BLaER1 treated with 17β-estradiol and CSF1 and Interleukin-3, amounts not matched to agents 10 nM and 100 nM (cell line): ENCODE measurements around the gene BLVRA.

Source experiments
- H3K27ac ChIP-seq, 11 experiments: shearing (Covaris generic); formaldehyde crosslinking; 2 replicates each; pipeline ENCODE4 v1.8.1; 2022
- H3K27me3 ChIP-seq, 11 experiments: shearing (Covaris generic); formaldehyde crosslinking; 2 replicates each; pipeline ENCODE4 v1.8.1; 2022
- H3K36me3 ChIP-seq, 11 experiments: shearing (Covaris generic); formaldehyde crosslinking; 2 replicates each; pipeline ENCODE4 v1.8.1; 2022
- H3K4me1 ChIP-seq, 10 experiments: shearing (Covaris generic); formaldehyde crosslinking; 2 replicates each; pipeline ENCODE4 v1.8.1; 2022
- H3K4me2 ChIP-seq, 11 experiments: shearing (Covaris generic); formaldehyde crosslinking; 2 replicates each; pipeline ENCODE4 v1.8.1; 2022
- H3K4me3 ChIP-seq, 10 experiments: shearing (Covaris generic); formaldehyde crosslinking; 2 replicates each; pipeline ENCODE4 v1.8.1; 2022
- H3K9ac ChIP-seq, 11 experiments: shearing (Covaris generic); formaldehyde crosslinking; 2 replicates each; pipeline ENCODE4 v1.8.1; 2022
- H3K9me3 ChIP-seq, 11 experiments: shearing (Covaris generic); formaldehyde crosslinking; replicated peaks in 1 of 11; 2 replicates each; pipeline ENCODE4 v1.8.1; 2022
- H4K20me1 ChIP-seq, 11 experiments: shearing (Covaris generic); formaldehyde crosslinking; 2 replicates each; pipeline ENCODE4 v1.8.1; 2022
- Cebpa-rat ChIP-seq, 11 experiments: shearing (Covaris generic); IDR thresholded peaks; 2 replicates each; pipeline ENCODE4 v1.8.1; 2022

Gene BLVRA

GRCh38 chr7:43761938-43762692 lies 3.6 kb downstream of the BLVRA start:
- Histone ChIP-seq H4K20me1 (0 out of 22 replicates have a peak, but pooled peaks cover 0 to 4% (median 0%) of the 10 kb centered on the region in 11 experiments), H3K9ac (no peak overlapping the region), H3K27me3 (peaks cover 12 to 36% (median 32%) of the 10 kb centered on the region in 11 experiments), H3K36me3 (0 out of 22 replicates have a peak, but pooled peaks cover 0 to 1% (median 0%) of the 10 kb centered on the region in 11 experiments), H3K27ac (no peak overlapping the region), H3K9me3 (no peaks in the 10 kb centered on the region), H3K4me3 (no peak overlapping the region), H3K4me2 (peak overlapping the region in 3 of 11 experiments; percentile 38 to 85 (median 75); a peak in 6 of 22 replicates), H3K4me1 (peaks cover 5 to 75% (median 8%) of the 10 kb centered on the region in 10 experiments)
- no peak for TF ChIP-seq Cebpa-rat (IDR thresholded peaks at IDR 0.05)

DNA sequence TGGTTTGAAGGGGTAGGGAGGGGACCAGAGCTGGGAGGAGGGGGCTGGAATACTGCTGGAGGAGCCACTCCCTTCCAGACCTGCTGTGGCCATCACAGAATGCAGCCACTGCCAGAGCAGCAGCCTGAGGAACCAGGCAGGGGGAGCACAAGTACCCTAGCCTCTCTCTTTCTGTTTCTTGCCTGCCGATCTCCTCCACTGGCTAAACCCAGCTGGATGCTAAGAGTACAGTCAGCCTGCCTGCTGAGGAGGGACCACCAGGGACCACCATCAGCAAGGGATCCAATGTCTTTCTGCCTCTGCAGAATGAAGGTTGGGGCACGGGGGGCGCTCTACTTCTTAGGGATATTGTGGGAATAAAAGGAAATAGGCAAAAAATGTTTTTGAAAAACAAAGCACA lies 4.7 kb downstream of the BLVRA start:
- no peak for TF ChIP-seq Cebpa-rat (IDR thresholded peaks at IDR 0.05)
- Histone ChIP-seq H3K4me3 (no peak overlapping the region), H3K9me3 (no peaks in the 10 kb centered on the region), H3K36me3 (0 out of 22 replicates have a peak, but pooled peaks cover 0 to 5% (median 0%) of the 10 kb centered on the region in 11 experiments), H3K9ac (no peak overlapping the region), H3K4me1 (peaks cover 1 to 64% (median 1%) of the 10 kb centered on the region in 10 experiments), H3K27me3 (peaks cover 12 to 26% (median 22%) of the 10 kb centered on the region in 11 experiments), H4K20me1 (peaks cover 0 to 5% (median 0%) of the 10 kb centered on the region in 11 experiments; a peak in 2 of 22 replicates), H3K27ac (no peak overlapping the region), H3K4me2 (peak overlapping the region in 3 of 11 experiments; percentile 38 to 85 (median 75); a peak in 6 of 22 replicates)

DNA sequence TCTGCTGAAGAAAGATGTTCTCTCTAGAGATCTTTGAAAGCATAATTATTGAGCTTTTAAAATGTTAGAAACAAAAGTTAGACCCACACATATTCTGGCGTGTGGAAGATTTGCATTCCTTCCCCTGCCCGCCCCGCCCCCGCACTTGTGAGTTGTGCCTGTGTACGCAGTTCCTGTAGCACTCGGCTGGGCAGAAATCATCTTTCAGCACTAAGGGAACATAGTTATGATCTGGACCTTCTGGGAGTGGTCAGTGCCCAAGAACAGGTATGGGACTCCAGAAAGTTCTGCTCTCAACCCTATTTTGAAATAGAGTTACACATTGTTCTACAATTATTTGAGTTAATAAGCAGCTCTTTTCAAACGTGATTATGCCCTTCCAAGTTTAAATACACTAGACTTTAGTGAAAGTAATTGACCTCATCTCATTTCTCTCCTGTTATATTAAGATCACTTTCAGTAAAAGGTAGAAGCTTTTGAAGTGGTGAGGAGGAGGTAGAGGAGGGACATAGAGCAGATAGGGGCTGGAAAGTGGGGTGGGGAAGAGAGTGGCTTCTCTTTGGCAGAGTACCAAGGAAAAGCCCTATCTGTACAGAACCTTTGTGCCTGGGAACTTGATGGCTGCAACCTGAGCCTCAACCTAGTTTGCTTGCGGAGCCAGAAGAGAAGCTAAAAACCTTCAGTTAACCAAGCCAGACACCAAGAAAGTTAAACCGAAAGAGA lies 5.7 kb downstream of the BLVRA start:
- 0 out of 22 replicates have a peak, but pooled peaks cover 0 to 5% (median 0%) of the 10 kb centered on the region in 11 experiments for H3K36me3 ChIP-seq
- H3K4me1 ChIP-seq: peaks cover 0 to 67% (median 0%) of the 10 kb centered on the region in 10 experiments; a peak in 8 of 20 replicates
- peaks cover 0 to 13% (median 0%) of the 10 kb centered on the region in 11 experiments; a peak in 3 of 22 replicates for H4K20me1 ChIP-seq
- no peaks in the 10 kb centered on the region for H3K9me3 ChIP-seq
- TF ChIP-seq Cebpa-rat (IDR thresholded peaks at IDR 0.05): no peak
- H3K4me2 ChIP-seq: peak overlapping the region in 3 of 11 experiments; percentile 35 to 85 (median 75); a peak in 6 of 22 replicates
- no peak overlapping the region for H3K27ac ChIP-seq
- H3K27me3 ChIP-seq: peaks cover 8 to 16% (median 12%) of the 10 kb centered on the region in 11 experiments
- no peak overlapping the region for H3K9ac ChIP-seq
- H3K4me3 ChIP-seq: no peak overlapping the region

GRCh38 chr7:43764807-43765491 lies 6.5 kb downstream of the BLVRA start:
- Histone ChIP-seq H3K4me3 (no peak overlapping the region), H3K4me2 (peak overlapping the region in 4 of 11 experiments; percentile 4 to 85 (median 55); a peak in 7 of 22 replicates), H4K20me1 (peaks cover 0 to 18% (median 0%) of the 10 kb centered on the region in 11 experiments; a peak in 3 of 22 replicates), H3K9ac (no peak overlapping the region), H3K4me1 (peaks cover 0 to 64% (median 0%) of the 10 kb centered on the region in 10 experiments; a peak in 6 of 20 replicates), H3K27ac (no peak overlapping the region), H3K27me3 (peaks cover under 1 to 8% (median 4%) of the 10 kb centered on the region in 11 experiments; a peak in 19 of 22 replicates), H3K36me3 (0 out of 22 replicates have a peak, but pooled peaks cover 0 to 5% (median 0%) of the 10 kb centered on the region in 11 experiments), H3K9me3 (no peaks in the 10 kb centered on the region)
- no peak for TF ChIP-seq Cebpa-rat (IDR thresholded peaks at IDR 0.05)

DNA sequence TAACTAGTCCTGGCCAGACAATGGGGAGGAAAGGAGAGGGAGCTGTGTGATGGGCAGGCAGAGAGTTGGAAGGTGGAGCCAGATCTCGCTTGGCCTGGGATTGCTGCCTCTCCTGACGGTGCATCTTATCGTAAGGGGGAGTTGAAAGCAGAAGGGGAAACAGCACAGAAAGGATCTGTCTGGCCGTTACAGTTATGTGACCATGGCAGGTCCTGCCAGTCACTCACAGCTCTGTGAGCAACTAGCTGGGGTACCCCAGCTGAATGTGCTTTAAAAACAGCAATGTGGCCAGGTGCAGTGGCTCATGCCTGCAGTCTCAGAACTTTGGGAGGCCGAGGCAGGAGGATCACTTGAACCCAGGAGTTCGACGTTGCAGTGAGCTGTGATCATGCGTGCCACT lies 8.1 kb downstream of the BLVRA start:
- H3K4me2 ChIP-seq: peak overlapping the region in 1 of 11 experiments; percentile 28; a peak in 1 of 22 replicates
- no peak overlapping the region for H3K27ac ChIP-seq
- H4K20me1 ChIP-seq: peaks cover 0 to 28% (median 0%) of the 10 kb centered on the region in 11 experiments; a peak in 4 of 22 replicates
- no peak overlapping the region for H3K4me3 ChIP-seq
- peaks cover 0 to 50% (median 0%) of the 10 kb centered on the region in 10 experiments; a peak in 6 of 20 replicates for H3K4me1 ChIP-seq
- no peak overlapping the region for H3K9ac ChIP-seq
- TF ChIP-seq Cebpa-rat (IDR thresholded peaks at IDR 0.05): no peak
- H3K36me3 ChIP-seq: peaks cover 0 to 17% (median 0%) of the 10 kb centered on the region in 11 experiments; a peak in 3 of 22 replicates
- H3K27me3 ChIP-seq: no peaks in the 10 kb centered on the region
- H3K9me3 ChIP-seq: no peaks in the 10 kb centered on the region

GRCh38 chr7:43767311-43767710 lies 8.8 kb downstream of the BLVRA start:
- peaks cover 0 to 43% (median 0%) of the 10 kb centered on the region in 10 experiments; a peak in 6 of 20 replicates for H3K4me1 ChIP-seq
- H3K36me3 ChIP-seq: peaks cover 0 to 25% (median 0%) of the 10 kb centered on the region in 11 experiments; a peak in 4 of 22 replicates
- no peak for TF ChIP-seq Cebpa-rat (IDR thresholded peaks at IDR 0.05)
- no peaks in the 10 kb centered on the region for H3K27me3 ChIP-seq
- no peaks in the 10 kb centered on the region for H3K9me3 ChIP-seq
- peaks cover 0 to 28% (median 0%) of the 10 kb centered on the region in 11 experiments; a peak in 4 of 22 replicates for H4K20me1 ChIP-seq
- H3K27ac ChIP-seq: no peak overlapping the region
- H3K4me3 ChIP-seq: no peak overlapping the region
- no peak overlapping the region for H3K4me2 ChIP-seq
- no peak overlapping the region for H3K9ac ChIP-seq

DNA sequence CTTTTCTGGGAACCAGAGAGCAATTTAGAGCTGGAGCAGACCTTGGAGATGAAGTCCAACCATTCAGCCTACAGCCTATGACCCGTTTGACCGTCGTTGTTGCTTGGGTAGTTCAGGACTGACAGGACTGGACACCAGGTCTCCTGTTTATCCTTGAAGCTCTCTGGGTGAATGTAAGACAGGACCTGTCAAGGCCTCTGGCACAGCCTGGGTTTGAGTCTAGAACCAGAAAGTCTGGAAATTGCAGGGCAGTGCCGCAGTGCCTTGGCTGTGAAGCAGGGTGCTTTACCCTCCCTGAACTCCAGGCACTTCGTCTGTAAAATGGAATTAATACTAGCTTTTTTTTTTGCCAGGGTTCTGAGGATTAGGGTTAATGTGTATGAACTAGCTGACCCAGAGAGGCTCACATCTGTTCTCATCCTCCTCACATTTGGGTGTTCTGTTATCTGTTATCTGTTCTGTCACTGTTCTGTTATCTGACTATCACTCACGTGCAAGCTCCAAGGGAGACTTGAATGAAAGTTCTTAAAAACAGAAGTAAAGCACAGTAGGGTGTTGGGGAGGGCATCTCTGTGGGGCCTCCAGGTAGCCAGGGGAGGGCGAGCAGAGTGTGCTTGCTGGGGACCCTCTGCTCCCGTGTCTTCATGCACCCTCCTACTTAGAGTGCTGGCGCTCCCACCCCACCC lies 9.9 kb downstream of the BLVRA start:
- peaks cover 0 to 33% (median 0%) of the 10 kb centered on the region in 10 experiments; a peak in 6 of 20 replicates for H3K4me1 ChIP-seq
- peaks cover 0 to 28% (median 0%) of the 10 kb centered on the region in 11 experiments; a peak in 4 of 22 replicates for H4K20me1 ChIP-seq
- H3K4me3 ChIP-seq: no peak overlapping the region
- peaks cover 0 to 5% (median 0%) of the 10 kb centered on the region in 11 experiments; a peak in 1 of 22 replicates for H3K9me3 ChIP-seq
- H3K36me3 ChIP-seq: peaks cover 0 to 31% (median 0%) of the 10 kb centered on the region in 11 experiments; a peak in 4 of 22 replicates
- H3K27ac ChIP-seq: no peak overlapping the region
- no peak for TF ChIP-seq Cebpa-rat (IDR thresholded peaks at IDR 0.05)
- no peaks in the 10 kb centered on the region for H3K27me3 ChIP-seq
- no peak overlapping the region for H3K4me2 ChIP-seq
- H3K9ac ChIP-seq: no peak overlapping the region
